ENCODE measurements around the gene FAM222A. TPM values are rescaled to one million over a fixed set of nuclear protein-coding genes. Genes with fewer than 3 reads are reported as not detected.

The FAM222A gene
- total RNA-seq, 1 experiment from 2014 or later, result 3.7 TPM

- no peaks in the 10 kb centered on the region for H3K9me2 ChIP-seq (ENCODE audit: insufficient read depth)
- H3K27ac ChIP-seq (ENCODE audit: low read depth, low read length), result no peak overlapping the region
- peaks cover 0 to 3% of the 10 kb centered on the region in 2 experiments; a peak in 1 of 4 replicates for H3K9me3 ChIP-seq (ENCODE audit: control insufficient read depth in 1 of 2, insufficient read depth in 1 of 2, low read depth in 1 of 2, low read length in 2 of 2)
- no peaks in the 10 kb centered on the region for H3K79me2 ChIP-seq (ENCODE audit: insufficient read depth, low read length)
- DNase-seq (ENCODE audit: low read depth, low spot score) (no peak), ATAC-seq (no peak)
- intact Hi-C loops (cut with micrococcal nuclease), result no loop called here
- no peak overlapping the region for H3K4me2 ChIP-seq (ENCODE audit: low read length)
- H3K9ac ChIP-seq (ENCODE audit: low read length), result no peak overlapping the region
- no peak overlapping the region for H2AFZ ChIP-seq (ENCODE audit: low read depth, low read length, poor library complexity, severe bottlenecking)
- ChIA-PET CTCF (no interaction called here), POLR2A (no interaction called here), RAD21 (ENCODE audit: low non-redundant PET in 1 of 2, low total read pairs in 2 of 2, uncharacterized antibody in 2 of 2, unreplicated experiment in 2 of 2) (no interaction called here)
- TF ChIP-seq SIN3A (IDR thresholded peaks at IDR 0.05; ENCODE audit: low read depth) (no peak), EGR1 (IDR thresholded peaks at IDR 0.05; ENCODE audit: low read depth) (no peak), EZH2phosphoT487 (IDR thresholded peaks at IDR 0.05; ENCODE audit: borderline replicate concordance) (no peak), CEBPB (IDR thresholded peaks at IDR 0.05; ENCODE audit: low read depth) (no peak), EZH2 (IDR thresholded peaks at IDR 0.05) (no peak), FOSL1 (IDR thresholded peaks at IDR 0.05; ENCODE audit: low read depth) (no peak), CBX3 (IDR thresholded peaks at IDR 0.05; ENCODE audit: low read depth) (no peak), JUND (IDR thresholded peaks at IDR 0.05) (no peak), CTCF (IDR thresholded peaks at IDR 0.05 in 2 of 3, conservative IDR thresholded peaks at IDR 0.05 in 1 of 3; ENCODE audit: borderline replicate concordance in 1 of 3, insufficient read depth in 1 of 3, low read depth in 2 of 3, low read length in 2 of 3) (no peak), MAX (IDR thresholded peaks at IDR 0.05) (no peak), RAD21 (IDR thresholded peaks at IDR 0.05; ENCODE audit: low read depth) (no peak), ELF1 (IDR thresholded peaks at IDR 0.05; ENCODE audit: borderline replicate concordance, low read depth) (no peak), TCF7L2 (IDR thresholded peaks at IDR 0.05; ENCODE audit: borderline replicate concordance, extremely low read depth, insufficient read depth, insufficient read length) (no peak), ZFX (IDR thresholded peaks at IDR 0.05) (no peak), ZBTB33 (IDR thresholded peaks at IDR 0.05; ENCODE audit: extremely low read depth, insufficient replicate concordance, low read length) (no peak), POLR2AphosphoS5 (IDR thresholded peaks at IDR 0.05; ENCODE audit: low read depth, low read length) (no peak), SP1 (IDR thresholded peaks at IDR 0.05; ENCODE audit: low read depth) (no peak)
- no peak overlapping the region for H3K4me3 ChIP-seq (replicated peaks in 1 of 2; ENCODE audit: low read depth in 1 of 2, low read length in 2 of 2)
- no TSS peak for BruUV-seq (replicated peaks)
- H4K20me1 ChIP-seq (ENCODE audit: insufficient read depth), result no peaks in the 10 kb centered on the region
- H3K27me3 ChIP-seq (ENCODE audit: insufficient read depth, low read length), result no peaks in the 10 kb centered on the region
- H3K36me3 ChIP-seq (ENCODE audit: control insufficient read depth in 1 of 2, insufficient read depth in 2 of 2, low read length in 2 of 2), result no peaks in the 10 kb centered on the region
- no peaks in the 10 kb centered on the region for H3K4me1 ChIP-seq (ENCODE audit: control insufficient read depth in 1 of 2, insufficient read depth in 2 of 2, low read length in 2 of 2)
Observed at GRCh38 chr12:109675411-109675810, 38.2 kb upstream of the FAM222A start.
